Left renal cortex interstitium (tissue), 4 donors: ENCODE data around the gene PRRT1. TPM values are rescaled to one million over a fixed set of nuclear protein-coding genes. Genes with fewer than 3 reads are reported as not detected.

Experiments
- DNase-seq, 4 donors: peaks; one replicate each; pipeline ENCODE4 v3.0.0-alpha.2; 2013; ENCODE audit warnings: low read depth in 4 of 4, low spot score in 2 of 4, missing footprints in 1 of 4
- polyA plus RNA-seq, 4 donors: library from polyadenylated mRNA; unstranded; fragments of 120-200 nt; gene quantifications; one replicate each; pipeline ENCODE4 v1.2.1, GENCODE V29; 2013; ENCODE audit not compliant: insufficient read length in 4 of 4

The PRRT1 gene
- polyA plus RNA-seq, 4 donors, result 2.2 to 4.4 (median 3.1) TPM

DNA sequence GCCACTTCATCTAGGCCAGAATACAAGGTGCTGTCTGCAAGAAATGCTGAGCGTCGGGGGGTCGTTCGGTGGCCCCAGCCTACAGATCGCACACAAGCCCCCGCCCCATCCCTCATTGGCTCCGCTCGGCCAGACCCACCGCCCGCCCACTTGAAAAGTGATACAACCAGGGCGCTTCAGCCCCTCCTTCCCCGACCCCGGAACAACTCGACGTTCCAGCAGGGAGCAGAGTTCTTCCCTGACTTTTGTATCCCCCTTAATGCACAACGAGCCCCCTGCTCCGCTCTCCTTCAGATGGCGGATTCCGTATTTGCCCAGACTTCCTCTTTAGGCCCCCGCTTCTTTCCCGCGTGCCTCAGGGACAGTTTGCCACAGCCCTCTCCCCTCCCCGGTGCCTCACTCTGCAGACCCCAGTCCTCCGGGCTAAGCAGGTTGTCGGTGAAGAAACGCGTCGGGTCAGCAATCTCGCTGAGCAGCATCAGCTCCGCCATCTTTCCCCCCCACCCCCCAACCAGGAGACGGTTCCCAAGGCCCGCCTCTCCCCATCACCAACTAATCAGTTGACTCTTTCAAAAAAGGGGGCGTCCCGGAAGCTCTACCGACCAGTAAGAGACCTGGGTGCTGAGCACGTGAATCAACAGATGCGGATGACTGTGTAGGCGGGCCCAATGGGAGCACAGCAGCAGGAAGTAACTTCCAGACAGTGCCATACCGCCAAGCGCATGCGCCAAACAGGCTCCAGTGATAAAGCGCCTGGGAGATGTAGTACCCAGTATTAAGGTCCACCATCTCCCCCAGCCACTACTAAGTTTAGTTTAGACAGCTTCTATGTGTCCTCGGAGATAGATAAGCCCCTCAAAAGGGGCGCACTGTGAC, 23.8 kb downstream of the PRRT1 start, which contains the start of gene ATF6B:
TSS of gene ATF6B (minus strand) at position 530 of the 876 bp plus-strand sequence. CDS start at position 491, 39 bp downstream.
- DNase-seq, result peak; percentile 88 to 99 (median 93)

DNA sequence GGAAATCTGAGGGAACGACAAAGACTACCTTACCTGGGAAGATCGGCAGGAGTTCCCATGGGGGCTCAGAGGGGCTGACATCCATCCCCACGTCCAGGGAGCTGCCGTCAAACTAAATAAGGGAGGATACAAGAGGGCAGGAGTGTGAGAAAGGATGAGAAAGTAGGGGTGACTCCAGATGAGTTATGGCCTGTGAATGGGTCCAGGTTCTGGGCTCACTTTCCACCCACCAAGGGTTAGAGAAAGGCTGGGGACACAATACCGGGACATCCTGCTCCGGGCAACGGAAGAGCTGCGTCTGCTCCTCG, 24.4 kb downstream of the PRRT1 start:
- DNase-seq, result no peak

- DNase-seq, result no peak
These were observed 24.9 kb downstream of the PRRT1 start for GRCh38 chr6:32126880-32127279.

DNA sequence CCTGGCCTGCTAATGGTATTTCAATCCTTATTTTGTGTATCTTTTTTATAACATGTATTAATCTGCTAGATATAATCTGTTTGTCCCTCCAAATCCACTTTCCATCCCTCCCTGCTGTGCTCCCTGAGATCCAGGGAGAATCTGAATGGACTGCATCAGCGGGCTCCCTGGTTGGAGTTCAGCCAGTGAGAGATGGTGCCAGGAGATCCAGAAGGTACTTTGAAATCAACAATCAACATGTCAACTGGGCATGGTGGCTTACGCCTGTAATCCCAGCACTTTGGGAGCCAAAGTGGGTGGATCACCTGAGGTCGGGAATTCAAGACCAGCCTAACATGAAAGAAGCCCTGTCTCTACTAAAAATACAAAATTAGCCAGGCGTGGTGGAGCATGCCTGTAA, 28.1 kb downstream of the PRRT1 start:
- DNase-seq, result no peak

GRCh38 chr6:32120573-32121059, 31.1 kb downstream of the PRRT1 start:
- DNase-seq, result no peak

DNA sequence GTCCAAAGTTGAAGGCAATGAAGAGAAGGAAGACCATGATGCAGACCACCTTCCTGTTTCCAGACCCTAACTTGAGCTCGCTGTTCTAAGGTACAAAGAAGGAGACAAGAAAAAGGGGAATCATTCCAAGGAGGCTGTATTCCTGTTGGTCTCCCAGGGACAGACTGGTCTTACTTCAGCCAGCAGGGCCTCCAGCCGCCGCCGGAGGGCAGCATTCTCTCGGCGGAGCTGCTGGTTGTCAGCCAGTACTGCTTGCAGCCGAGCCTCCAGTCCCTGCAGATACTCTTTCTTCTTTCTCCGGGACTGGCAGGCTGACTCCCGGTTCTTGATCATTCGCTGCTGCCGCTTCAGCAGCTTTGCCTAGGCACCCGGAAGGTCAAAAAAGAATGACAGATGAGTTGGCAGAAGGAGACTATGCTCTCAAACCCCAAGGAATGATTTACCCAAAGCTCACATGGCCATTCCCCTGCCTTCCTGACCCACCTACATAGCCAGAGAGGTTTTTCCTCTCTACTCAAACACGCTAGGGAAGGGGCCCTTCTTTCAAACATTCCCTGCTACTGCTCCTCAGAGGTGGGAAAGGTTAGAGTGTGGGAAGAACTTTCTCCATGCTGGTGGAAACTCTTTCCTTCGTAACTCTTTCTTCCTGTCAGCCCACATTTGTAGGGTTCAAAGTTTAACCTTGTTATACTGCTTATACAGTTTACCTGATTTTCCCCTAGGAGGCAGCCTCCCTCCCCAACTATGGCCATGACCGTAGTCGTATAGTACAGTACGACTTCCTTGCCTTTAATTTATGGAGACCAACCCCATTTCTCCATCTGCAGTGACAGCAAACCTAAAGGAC, 32.7 kb downstream of the PRRT1 start:
- DNase-seq, result peak in 3 of 4 donors; percentile 54 to 75 (median 67)

- no peak for DNase-seq
These were observed 34.3 kb downstream of the PRRT1 start for GRCh38 chr6:32117461-32117860.

- no peak for DNase-seq
These were observed 35.1 kb downstream of the PRRT1 start for GRCh38 chr6:32116674-32117073.

- DNase-seq, result no peak
These were observed 36.1 kb downstream of the PRRT1 start for GRCh38 chr6:32115623-32116022.

GRCh38 chr6:32114796-32115195, 36.9 kb downstream of the PRRT1 start:
- DNase-seq, result no peak

DNA sequence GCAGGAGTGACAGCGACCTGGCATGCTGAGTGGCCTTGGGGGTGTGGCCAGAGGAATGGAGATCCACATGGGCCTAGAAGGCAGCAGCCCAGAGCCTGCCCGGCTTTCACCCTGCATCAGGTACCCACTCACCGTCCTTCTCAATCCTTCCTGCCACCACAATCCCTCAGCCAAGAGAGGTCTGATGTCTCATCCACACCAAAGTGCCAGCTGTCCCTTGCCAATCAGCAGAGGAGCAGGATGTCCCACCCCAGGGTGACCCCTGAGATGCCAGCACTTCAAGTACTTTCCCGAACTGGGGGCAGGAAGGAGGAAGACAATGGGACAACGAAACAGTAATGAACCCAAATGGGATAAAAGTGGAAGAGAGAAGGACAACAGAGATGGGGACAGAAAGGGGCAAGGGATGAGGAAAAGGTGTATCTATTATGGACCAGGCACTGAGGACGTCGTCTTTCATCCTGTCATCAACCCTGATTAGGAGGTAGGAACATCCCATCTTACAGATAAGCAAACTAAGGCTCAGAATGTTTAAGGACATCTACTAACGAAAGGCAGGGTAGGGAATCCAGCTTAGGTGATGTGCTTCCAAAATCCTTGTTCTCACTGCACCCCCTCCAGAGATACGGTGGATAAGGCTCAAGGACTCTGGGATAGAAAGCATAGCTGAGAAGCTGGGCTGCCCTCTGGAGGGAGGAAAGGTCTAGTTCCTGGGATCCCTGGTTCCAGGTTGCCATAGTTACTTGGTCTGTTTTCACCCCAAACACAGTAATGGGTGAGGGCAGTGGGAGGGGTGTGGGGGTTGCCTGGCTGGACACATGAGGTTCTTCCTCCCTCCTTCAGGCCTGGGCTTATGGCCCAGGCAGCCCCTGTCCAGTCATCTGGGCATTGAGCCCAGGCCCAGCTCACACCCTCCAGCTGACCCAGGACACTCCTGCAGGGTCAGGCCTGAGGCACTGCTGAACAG, 38.1 kb downstream of the PRRT1 start:
- no peak for DNase-seq

- DNase-seq, result no peak
These were observed 39.2 kb downstream of the PRRT1 start for GRCh38 chr6:32112431-32112980.

DNA sequence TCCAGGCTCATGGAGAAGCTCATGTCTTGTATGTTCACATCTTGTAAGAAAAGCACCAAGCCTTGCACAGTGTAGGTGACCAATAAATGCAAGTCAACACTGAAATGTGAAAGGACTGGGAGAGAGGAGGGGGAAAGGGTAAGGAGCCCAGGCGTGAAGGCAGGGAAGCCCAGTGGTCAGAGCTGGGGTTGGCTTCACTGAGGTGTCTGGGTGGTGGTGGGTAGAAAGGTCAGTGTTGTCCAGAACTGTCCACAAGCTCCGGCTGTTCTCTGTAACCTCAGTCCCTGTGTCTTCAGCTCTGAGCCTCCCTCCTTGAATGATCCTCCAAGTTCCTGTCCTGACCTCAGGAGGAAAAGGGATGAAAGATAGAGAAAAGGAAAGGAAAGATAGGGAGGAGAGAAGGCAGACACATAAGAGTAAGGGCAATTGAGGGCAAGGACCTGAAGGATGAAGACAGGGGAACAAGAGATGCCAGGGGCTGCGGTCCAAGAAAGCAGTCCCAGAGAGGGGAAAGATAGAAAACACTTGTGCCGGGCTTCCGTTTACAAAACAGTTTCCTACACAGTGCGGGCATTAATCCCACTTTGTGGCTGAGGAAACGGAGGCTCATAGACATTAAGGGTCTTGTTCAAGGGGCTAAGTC, 40.2 kb downstream of the PRRT1 start:
- no peak for DNase-seq

DNA sequence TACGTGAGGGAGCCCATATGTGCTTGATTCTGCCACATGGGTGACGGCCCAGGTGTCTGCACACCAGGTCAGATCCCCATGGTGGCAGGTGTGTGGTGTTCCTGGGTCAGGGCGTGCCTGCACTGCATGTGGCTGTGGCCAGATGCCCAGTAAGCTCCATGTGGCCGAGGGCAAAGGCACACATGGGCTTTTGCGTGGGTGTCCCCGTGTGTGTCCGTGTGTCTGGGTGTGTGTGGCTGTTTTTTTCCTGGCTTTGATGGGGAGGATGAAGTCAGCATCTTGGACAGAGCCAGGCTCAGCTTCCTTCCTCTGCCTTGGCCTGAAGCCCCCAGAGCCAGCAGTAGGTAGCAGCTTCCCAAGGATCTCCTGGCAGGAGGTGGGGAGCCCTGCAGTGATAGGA, 41.1 kb downstream of the PRRT1 start:
- no peak for DNase-seq

- no peak for DNase-seq
These were observed 42.0 kb downstream of the PRRT1 start for GRCh38 chr6:32109765-32110160.

GRCh38 chr6:32109114-32109764, 42.5 kb downstream of the PRRT1 start, which contains the start of gene TNXB:
Gene TNXB, minus strand, starts transcription at chr6:32109338. Its CDS starts 11,140 bp downstream, at chr6:32098198.
- no peak for DNase-seq

DNA sequence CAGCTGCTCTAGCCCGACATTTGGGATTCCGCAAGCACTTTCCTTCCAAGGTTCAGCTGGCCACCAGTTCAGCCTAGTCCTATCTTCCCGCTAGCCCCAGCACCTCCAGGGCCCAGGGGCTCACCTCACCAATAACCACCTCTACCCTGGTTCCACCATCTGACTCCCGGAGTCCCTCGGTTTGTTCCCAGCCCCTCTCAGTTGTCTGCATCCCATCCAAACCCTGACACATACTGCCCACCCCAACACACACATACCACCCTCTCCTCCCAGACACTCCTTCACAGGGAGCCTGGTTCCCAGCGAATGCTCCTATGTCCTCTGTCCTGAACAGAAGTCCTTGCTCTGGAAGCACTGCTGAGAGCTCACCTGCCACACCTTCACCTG, 43.0 kb downstream of the PRRT1 start:
- DNase-seq, result no peak

GRCh38 chr6:32108094-32108627, 43.6 kb downstream of the PRRT1 start:
- DNase-seq, result no peak

GRCh38 chr6:32107406-32107805, 44.3 kb downstream of the PRRT1 start:
- DNase-seq, result no peak
